ENCODE data around the gene CRELD1.

Gene CRELD1

GRCh38 chr3:9913601-9914000, 20.0 kb upstream of the CRELD1 start:
- Histone ChIP-seq H3K4me2 (ENCODE audit: low read length) (no peak overlapping the region), H3K4me3 (ENCODE audit: low read length) (no peak overlapping the region), H3K36me3 (replicated peaks; ENCODE audit: low read depth, low read length) (no peaks in the 10 kb centered on the region), H2AFZ (ENCODE audit: low read depth, low read length) (no peak overlapping the region), H3K4me1 (ENCODE audit: low read length) (peaks cover 27% of the 10 kb centered on the region), H3K79me2 (ENCODE audit: low read length) (no peaks in the 10 kb centered on the region), H3K9ac (ENCODE audit: low read length) (no peak overlapping the region), H3K9me3 (ENCODE audit: insufficient read depth, low read length) (no peaks in the 10 kb centered on the region), H3K27me3 (ENCODE audit: low read depth, low read length) (no peaks in the 10 kb centered on the region), H4K20me1 (ENCODE audit: insufficient read depth, low read length) (no peaks in the 10 kb centered on the region), H3K27ac (ENCODE audit: low read length) (no peak overlapping the region)
- TF ChIP-seq CTCF (IDR thresholded peaks at IDR 0.05; ENCODE audit: low read depth, low read length) (no peak), EZH2phosphoT487 (IDR thresholded peaks at IDR 0.05; ENCODE audit: low read depth) (no peak)

DNA sequence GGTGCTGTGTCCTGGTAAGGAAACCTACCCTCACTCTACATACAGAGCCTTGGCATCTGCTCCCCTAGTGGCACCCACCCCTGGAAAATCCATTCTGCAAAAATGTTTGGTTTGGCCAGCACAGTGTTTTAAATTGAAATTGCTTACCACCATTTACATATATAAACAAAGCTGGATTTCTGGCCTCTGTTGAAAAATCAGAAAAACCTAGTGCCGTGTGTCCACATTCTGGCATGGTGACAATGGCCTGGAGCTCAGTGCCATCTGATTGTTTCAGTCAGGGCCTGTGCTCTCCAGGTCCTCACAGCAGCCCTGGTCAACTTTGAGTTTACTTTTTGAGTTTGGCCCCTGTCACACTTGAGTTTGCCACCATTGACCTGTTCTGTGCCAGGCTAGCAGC, 19.6 kb upstream of the CRELD1 start:
- Histone ChIP-seq H3K27ac (ENCODE audit: low read length) (no peak overlapping the region), H3K4me2 (ENCODE audit: low read length) (no peak overlapping the region), H3K27me3 (ENCODE audit: low read depth, low read length) (no peaks in the 10 kb centered on the region), H4K20me1 (ENCODE audit: insufficient read depth, low read length) (no peaks in the 10 kb centered on the region), H3K9ac (ENCODE audit: low read length) (no peak overlapping the region), H3K9me3 (ENCODE audit: insufficient read depth, low read length) (no peaks in the 10 kb centered on the region), H2AFZ (ENCODE audit: low read depth, low read length) (no peak overlapping the region), H3K36me3 (replicated peaks; ENCODE audit: low read depth, low read length) (no peaks in the 10 kb centered on the region), H3K79me2 (ENCODE audit: low read length) (no peaks in the 10 kb centered on the region), H3K4me3 (ENCODE audit: low read length) (no peak overlapping the region), H3K4me1 (ENCODE audit: low read length) (peaks cover 25% of the 10 kb centered on the region)
- TF ChIP-seq CTCF (IDR thresholded peaks at IDR 0.05; ENCODE audit: low read depth, low read length) (no peak), EZH2phosphoT487 (IDR thresholded peaks at IDR 0.05; ENCODE audit: low read depth) (no peak)

GRCh38 chr3:9914559-9915253, 18.9 kb upstream of the CRELD1 start:
- no peaks in the 10 kb centered on the region for H3K27me3 ChIP-seq (ENCODE audit: low read depth, low read length)
- peak overlapping the region; percentile 87 for H3K4me3 ChIP-seq (ENCODE audit: low read length)
- H3K36me3 ChIP-seq (replicated peaks; ENCODE audit: low read depth, low read length) = no peaks in the 10 kb centered on the region
- H3K4me2 ChIP-seq (ENCODE audit: low read length) = peak overlapping the region; percentile 98
- peaks cover 18% of the 10 kb centered on the region for H3K4me1 ChIP-seq (ENCODE audit: low read length)
- no peaks in the 10 kb centered on the region for H3K9me3 ChIP-seq (ENCODE audit: insufficient read depth, low read length)
- no peak overlapping the region for H3K27ac ChIP-seq (ENCODE audit: low read length)
- H4K20me1 ChIP-seq (ENCODE audit: insufficient read depth, low read length) = no peaks in the 10 kb centered on the region
- H3K9ac ChIP-seq (ENCODE audit: low read length) = peak overlapping the region; percentile 71
- no peak for TF ChIP-seq CTCF (IDR thresholded peaks at IDR 0.05; ENCODE audit: low read depth, low read length)
- no peak for TF ChIP-seq EZH2phosphoT487 (IDR thresholded peaks at IDR 0.05; ENCODE audit: low read depth)
- peak overlapping the region; percentile 84 for H2AFZ ChIP-seq (ENCODE audit: low read depth, low read length)
- H3K79me2 ChIP-seq (ENCODE audit: low read length) = no peaks in the 10 kb centered on the region

DNA sequence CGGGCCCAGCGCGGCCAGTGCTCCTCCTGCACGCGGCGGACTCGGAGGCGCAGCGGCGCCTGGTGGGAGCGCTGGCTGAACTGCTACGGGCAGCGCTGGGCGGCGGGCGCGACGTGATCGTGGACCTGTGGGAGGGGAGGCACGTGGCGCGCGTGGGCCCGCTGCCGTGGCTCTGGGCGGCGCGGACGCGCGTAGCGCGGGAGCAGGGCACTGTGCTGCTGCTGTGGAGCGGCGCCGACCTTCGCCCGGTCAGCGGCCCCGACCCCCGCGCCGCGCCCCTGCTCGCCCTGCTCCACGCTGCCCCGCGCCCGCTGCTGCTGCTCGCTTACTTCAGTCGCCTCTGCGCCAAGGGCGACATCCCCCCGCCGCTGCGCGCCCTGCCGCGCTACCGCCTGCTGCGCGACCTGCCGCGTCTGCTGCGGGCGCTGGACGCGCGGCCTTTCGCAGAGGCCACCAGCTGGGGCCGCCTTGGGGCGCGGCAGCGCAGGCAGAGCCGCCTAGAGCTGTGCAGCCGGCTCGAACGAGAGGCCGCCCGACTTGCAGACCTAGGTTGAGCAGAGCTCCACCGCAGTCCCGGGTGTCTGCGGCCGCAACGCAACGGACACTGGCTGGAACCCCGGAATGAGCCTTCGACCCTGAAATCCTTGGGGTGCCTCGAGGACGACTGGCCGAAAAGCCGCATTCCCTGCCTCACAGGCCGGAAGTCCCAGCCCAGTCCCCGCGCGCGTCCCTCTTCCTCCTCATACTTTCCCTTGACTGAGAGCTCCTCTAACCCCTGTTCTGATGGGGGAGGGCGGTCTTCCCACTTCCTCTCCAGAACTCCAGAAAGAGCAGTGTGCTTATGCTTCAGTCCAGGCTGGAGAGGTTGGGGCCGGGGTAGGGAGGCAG, 18.1 kb upstream of the CRELD1 start:
- no peaks in the 10 kb centered on the region for H3K79me2 ChIP-seq (ENCODE audit: low read length)
- no peaks in the 10 kb centered on the region for H3K9me3 ChIP-seq (ENCODE audit: insufficient read depth, low read length)
- H3K4me1 ChIP-seq (ENCODE audit: low read length) = peaks cover 16% of the 10 kb centered on the region
- H3K4me2 ChIP-seq (ENCODE audit: low read length) = peak overlapping the region; percentile 98
- no peaks in the 10 kb centered on the region for H3K36me3 ChIP-seq (replicated peaks; ENCODE audit: low read depth, low read length)
- H4K20me1 ChIP-seq (ENCODE audit: insufficient read depth, low read length) = no peaks in the 10 kb centered on the region
- H3K9ac ChIP-seq (ENCODE audit: low read length) = peak overlapping the region; percentile 71
- H2AFZ ChIP-seq (ENCODE audit: low read depth, low read length) = peak overlapping the region; percentile 84
- peak overlapping the region; percentile 87 for H3K4me3 ChIP-seq (ENCODE audit: low read length)
- no peaks in the 10 kb centered on the region for H3K27me3 ChIP-seq (ENCODE audit: low read depth, low read length)
- no peak overlapping the region for H3K27ac ChIP-seq (ENCODE audit: low read length)
- TF ChIP-seq CTCF (IDR thresholded peaks at IDR 0.05; ENCODE audit: low read depth, low read length) (no peak), EZH2phosphoT487 (IDR thresholded peaks at IDR 0.05; ENCODE audit: low read depth) (no peak)

Measured in OCI-LY3 (cell line).